ENCODE measurements around the gene CD27.
"Not testable (repeated sequence)": the region's sequence is repeated elsewhere in the genome, so short reads cannot be mapped to it uniquely, and the experiment has no call there.

CD27 gene

GRCh38 chr12:6444704-6445688 lies at the start of gene CD27:
TSS of gene CD27 (plus strand) at chr12:6444955. CDS start at chr12:6445096, 141 bp downstream.
- no peak for DNase-seq (ENCODE audit: low spot score)

DNA sequence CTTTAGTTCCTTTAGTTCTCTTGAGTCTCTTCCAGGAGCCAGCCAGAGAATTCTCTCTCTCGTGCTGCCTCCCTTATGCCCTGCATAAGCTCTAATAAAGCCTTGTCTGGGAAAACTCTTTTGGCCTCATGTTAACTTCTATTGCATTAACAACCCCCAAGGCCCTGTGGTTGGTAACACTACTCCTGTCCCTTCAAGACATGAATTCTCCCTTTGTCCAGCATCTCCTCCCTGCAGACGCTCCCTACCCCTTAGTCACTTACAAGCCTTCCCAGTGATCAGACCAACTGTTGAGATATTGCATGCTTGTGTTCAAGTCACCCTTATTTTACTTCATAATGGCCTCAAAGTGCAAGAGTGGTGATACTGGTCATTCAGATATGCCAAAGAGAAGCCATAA lies 48.7 kb upstream of the CD27 start:
- no peak for DNase-seq (ENCODE audit: low spot score)

- no peak for DNase-seq (ENCODE audit: low spot score)
Observed at GRCh38 chr12:6399884-6400644, 44.7 kb upstream of the CD27 start.

- DNase-seq (ENCODE audit: low spot score) = no peak
Observed at GRCh38 chr12:6404390-6404789, 40.4 kb upstream of the CD27 start.

GRCh38 chr12:6405963-6406362 lies 38.8 kb upstream of the CD27 start:
- DNase-seq (ENCODE audit: low spot score) = no peak

- no peak for DNase-seq (ENCODE audit: low spot score)
Observed at GRCh38 chr12:6407236-6407954, 37.4 kb upstream of the CD27 start.

- DNase-seq (ENCODE audit: low spot score) = no peak
Observed at GRCh38 chr12:6416596-6416995, 28.2 kb upstream of the CD27 start.

GRCh38 chr12:6418796-6419195 lies 26.0 kb upstream of the CD27 start:
- no peak for DNase-seq (ENCODE audit: low spot score)

- DNase-seq (ENCODE audit: low spot score) = no peak
Observed at GRCh38 chr12:6420364-6420763, 24.4 kb upstream of the CD27 start.

- DNase-seq (ENCODE audit: low spot score) = peak; percentile 81
Observed at GRCh38 chr12:6423267-6424007, 21.3 kb upstream of the CD27 start.

DNA sequence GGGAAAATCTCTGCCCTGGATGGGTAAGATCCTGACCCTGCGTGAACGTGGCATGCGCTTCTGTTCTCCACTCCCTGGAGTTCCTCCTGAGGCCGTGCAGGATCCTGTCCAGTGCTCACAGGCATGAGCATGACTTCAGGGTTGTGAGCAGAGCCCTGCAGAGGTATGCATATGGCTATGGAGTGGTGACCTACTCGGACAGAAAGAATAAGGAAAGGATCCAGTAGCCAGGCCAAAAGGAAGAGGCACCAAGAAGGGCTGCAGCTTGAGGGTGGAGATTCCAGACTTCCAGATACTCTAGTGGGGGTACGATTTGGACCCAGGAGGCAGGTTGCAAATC lies 20.8 kb upstream of the CD27 start:
- DNase-seq (ENCODE audit: low spot score) = no peak

DNA sequence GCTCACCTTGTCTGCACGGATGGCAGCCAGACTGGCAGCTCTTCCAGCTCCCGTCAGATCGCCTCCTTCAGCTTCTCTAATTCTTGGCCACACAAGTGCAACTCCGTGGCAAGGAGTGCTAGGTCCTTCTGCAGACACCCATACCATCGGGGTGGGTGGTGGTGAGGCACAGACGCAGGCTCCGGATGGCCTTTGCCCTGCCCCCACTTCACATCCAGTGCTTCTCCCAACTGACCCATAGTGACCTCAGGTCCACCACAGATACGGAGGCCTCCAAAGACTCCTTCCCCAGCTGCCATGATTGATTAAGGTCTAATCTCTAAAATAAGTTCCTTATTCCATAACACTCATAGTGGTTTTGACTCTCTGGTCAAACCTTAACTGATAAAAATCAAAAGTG lies 19.9 kb upstream of the CD27 start:
- no peak for DNase-seq (ENCODE audit: low spot score)

GRCh38 chr12:6425590-6426531 lies 18.9 kb upstream of the CD27 start:
- peak; percentile 69 for DNase-seq (ENCODE audit: low spot score)

GRCh38 chr12:6426882-6427671 lies 17.7 kb upstream of the CD27 start:
- peak; percentile 71 for DNase-seq (ENCODE audit: low spot score)

GRCh38 chr12:6427796-6428195 lies 17.0 kb upstream of the CD27 start:
- not testable (repeated sequence) for DNase-seq (ENCODE audit: low spot score)

GRCh38 chr12:6428326-6428725 lies 16.4 kb upstream of the CD27 start:
- no peak for DNase-seq (ENCODE audit: low spot score)

DNA sequence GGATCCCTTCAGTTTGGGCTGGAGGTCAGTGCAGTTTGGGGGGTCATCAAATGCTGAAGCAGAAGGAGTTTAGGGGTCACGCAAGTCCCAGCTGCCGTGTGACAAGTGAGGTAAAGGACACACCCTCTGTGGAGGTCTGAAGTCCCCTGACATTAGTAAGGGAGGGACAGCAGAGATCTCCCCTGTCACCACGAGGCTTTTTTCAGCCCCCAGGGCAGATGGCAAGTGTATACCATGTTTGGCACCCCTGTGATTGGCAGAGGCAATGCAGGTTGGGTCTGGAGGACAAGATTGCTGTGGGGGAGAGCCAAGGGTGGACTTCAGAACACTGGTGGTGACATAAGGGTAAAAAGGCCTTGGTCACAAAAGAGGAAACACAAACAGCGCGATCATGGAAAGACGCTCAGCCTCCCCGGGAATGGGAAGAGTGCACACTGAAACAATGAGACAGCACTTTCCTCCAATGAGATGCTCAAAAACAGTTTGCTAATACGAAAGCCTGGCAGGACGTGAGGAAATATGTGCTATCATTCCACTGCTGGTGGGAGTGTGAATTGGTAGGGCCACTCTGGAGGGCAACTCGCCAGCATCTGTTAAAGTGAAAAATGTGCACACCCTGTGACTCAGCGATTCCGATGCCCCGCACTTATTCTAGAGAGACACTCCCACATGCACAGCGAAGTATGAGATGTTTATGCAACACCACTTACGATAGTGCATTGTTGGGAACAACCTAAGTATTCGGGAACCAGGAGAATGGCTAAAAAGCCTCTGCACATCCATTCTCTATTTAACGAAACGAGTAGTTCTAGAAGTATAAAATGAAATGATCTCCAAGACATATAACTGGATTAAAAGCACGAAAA lies 14.4 kb upstream of the CD27 start:
- DNase-seq (ENCODE audit: low spot score) = no peak

DNA sequence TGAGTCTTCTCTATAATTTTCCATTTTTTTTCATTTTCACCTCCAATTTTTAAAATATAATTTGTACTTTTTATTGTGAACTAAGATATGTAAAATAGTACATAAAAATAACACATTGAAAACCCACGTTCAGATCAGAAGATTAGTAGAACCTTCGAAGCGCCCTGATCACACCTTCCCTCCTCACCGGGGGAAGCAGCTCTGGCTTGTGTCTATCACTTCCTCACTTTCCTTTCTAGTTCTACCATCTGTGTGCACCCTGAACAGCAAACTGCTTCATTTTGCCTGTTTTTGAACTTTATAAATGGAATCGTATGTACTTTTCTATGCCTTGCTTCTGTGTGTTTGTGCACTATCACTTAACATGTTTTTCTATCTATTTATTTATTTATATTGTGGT lies 11.8 kb upstream of the CD27 start:
- DNase-seq (ENCODE audit: low spot score) = peak; percentile 75
